CD1c-positive myeloid dendritic cell (primary cell): ENCODE results near the gene GAK.
"Not testable (repeated sequence)": the region's sequence is repeated elsewhere in the genome, so short reads cannot be mapped to it uniquely, and the experiment has no call there.

ENCODE experiments used
- DNase-seq: peaks from one replicate; pipeline ENCODE4 v3.0.0-alpha.2; 2016; ENCODE audit errors: extremely low spot score

The GAK gene

DNA sequence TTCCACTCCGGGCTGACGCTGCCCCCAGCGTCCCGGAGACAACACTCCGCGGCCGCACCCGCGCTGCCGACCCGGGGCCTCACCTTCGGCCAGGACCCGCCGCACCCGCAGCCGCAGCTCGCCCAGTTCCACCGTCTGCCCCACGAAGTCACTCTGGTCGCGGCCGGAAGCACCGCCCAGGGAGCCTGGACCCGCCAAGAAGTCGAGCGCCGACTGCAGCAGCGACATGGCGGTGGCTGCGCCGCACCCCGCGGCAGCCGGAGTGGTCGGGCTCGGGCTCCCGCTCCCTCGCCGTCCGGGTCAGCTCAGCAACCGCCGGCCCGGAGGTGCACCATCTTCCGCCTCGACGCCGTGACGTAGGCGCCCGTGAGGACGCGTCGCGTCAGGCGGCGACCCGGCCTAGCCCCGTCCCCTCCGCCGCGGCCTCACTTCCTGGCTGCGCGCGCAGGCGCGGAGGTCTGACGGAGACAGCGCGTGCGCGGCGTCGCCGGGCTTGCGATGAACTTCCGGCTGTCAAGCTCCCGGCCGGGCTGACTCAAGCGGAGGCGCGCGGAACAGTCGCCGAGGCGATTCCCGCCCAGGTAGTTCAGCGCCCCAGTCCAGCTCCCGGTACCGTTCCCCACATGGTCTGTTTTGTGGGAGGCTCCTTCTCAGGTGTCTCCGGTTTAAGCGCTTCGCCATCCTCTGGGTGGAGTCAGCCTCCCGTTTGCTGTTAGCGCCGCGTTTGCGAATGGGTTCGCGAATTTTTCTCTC is at the start of gene GAK, which contains the start of gene TMEM175:
Gene GAK, minus strand, starts transcription at position 357 of the 753 bp plus-strand sequence. Its CDS starts 129 bp downstream, at position 228.
Gene TMEM175, plus strand, starts transcription at position 501 of the 753 bp plus-strand sequence. CDS start 15,280 bp downstream, outside the sequence.
- peak; percentile 100 for DNase-seq

DNA sequence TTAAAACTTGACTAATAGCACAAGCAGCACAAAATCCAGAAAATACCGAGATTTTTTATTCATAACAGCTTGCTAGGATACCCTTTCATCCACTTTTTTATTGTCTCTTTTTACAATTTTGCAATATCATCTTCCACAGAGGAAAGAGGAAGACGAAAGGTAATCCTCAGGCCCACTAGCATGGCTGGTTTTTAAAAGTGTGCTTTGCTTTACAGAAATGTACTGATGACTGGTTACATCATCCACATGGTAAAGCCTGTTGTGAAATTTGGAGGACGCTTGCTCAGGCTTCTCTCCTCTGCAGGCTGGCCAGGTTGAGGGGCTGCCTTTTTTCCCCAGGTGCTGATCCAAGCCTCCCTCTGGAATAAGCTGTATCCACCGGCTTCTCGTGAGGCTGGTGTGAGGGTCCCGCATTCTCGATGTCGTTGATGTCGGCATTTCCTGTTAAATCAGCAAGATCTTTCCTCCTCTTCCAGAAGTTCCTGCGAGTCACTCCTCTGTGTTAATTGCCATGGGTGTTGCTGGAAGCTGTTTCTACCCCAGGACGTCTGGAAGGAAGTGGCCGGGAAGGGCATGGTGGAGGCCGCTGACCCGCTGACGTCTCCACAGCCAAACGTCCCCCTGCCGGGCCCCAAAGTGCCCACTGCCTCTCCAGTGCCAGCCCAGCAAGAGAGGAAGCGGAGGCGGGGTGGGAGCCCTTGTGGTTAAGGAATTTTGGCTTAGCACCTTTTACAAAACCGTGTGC is 47.0 kb upstream of the GAK start:
- peak; percentile 74 for DNase-seq

DNA sequence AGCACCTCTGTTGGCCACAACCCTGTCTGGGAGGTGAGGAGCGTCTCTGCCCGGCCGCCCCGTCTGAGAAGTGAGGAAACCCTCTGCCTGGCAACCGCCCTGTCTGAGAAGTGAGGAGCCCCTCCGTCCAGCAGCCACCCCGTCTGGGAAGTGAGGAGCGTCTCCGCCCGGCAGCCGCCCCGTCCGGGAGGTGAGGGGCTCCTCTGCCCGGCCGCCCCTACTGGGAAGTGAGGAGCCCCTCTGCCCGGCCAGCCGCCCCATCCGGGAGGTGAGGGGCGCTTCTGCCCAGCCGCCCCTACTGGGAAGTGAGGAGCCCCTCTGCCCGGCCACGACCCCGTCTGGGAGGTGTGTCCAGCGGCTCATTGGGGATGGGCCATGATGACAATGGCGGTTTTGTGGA is 43.9 kb upstream of the GAK start:
- DNase-seq = not testable (repeated sequence)

DNA sequence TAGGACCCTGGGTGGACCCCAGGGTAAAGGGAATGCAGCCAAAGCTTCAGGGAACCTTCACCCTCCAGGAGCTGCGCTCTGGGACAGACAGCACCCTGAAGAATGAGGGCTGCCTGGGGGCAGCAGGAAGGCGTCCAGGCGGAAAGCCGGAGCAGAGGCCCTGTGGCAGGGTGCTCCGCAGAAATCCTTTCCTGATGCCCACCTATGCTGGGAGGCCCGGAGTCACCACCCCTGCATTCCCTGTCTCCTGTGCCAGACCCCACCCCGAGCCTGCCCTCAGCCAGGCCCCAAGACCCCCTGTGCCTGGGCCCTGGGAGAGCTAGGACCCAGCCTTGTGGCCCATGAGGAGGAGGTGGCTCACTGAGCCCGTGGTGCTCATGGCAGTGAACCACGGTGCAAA is 42.6 kb upstream of the GAK start:
- DNase-seq = no peak

DNA sequence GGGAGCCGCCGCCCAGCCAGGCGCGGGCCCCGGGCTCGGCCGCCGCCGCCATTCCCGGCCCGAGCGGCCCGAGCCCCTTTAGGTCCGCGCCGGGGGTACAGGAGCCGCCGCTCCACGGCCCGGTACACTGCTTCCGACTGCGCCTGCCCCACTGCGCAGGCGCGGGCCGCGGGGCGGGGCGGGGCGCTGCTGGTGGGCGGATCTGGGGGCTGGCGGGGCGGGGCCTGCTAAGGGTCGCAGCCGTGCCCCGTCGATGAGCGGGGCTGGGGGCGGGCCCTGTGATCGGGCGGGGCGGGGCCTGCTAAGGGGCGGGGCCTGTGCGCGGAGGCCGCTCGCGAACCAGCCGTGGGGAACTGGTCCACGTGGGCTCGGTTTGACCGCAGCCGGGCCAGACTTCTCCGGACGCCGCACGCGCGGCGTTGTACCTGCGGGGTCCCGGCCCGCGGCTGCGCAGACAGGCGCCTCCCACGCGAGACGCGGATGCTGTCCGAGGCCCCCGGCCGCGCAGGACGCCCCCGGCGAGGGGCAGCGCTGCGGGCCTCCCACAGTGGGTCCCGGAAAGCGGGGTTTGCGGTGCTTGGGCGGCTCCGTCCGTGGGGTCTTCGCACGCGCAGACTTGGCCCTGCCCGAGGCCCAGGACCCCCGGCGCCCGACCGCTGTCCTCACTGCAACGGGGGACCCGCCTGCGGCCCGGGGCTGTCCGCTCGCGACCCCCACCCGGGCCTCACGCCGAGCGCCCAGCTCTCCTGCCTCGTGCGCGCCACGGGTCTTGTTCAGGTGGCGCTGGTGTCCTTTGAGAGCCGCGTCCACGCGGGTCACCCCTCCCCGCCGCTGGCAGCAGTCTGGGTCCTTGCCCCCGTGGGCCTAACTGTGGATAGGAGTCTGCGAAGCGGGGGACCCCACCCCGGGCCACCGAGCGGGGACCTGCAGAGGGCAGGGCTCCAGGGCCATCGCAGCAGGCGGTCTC is 41.6 kb upstream of the GAK start, which contains the start of gene DGKQ:
Gene DGKQ, minus strand, starts transcription at position 139 of the 967 bp plus-strand sequence. Its CDS starts 87 bp downstream, at position 52.
- peak; percentile 96 for DNase-seq

DNA sequence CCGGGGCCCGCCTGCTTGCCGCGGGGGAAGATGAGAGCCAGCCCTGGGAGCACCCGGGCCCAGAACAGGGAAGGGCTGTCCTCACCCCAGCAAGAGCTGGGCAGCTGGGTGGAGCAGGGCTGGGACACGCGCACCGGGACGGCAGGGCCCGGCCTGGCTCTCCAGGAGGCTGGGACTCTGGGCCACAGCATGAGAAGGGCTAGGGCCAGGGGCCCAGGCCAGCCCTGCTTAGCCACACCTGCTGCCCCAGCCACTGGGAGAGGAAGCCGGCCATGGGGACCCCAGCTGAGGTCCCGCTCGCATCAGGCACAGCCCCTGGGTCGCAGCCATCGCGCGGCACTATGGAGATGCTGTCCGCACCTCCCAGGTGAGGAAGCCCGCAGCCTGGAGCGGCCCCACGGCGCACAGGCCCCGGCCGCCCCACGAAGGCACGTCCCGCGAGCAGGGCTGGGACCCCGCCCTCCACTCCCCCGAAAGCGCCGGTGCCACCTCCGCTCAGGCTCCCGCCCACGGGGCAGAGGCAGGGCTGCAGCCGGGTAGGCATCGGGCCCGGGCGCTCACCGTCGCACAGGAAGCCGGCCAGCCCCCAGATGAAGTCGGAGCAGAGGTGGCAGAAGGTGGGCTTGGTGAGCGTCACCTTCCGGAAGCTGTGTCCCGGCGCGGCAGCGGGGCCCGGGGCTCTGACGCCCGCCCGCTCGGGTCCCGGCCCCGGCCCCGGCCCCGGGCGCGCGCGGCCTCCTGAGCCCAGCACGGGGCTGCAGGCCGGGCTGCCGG is 40.7 kb upstream of the GAK start:
- DNase-seq = peak; percentile 38

DNA sequence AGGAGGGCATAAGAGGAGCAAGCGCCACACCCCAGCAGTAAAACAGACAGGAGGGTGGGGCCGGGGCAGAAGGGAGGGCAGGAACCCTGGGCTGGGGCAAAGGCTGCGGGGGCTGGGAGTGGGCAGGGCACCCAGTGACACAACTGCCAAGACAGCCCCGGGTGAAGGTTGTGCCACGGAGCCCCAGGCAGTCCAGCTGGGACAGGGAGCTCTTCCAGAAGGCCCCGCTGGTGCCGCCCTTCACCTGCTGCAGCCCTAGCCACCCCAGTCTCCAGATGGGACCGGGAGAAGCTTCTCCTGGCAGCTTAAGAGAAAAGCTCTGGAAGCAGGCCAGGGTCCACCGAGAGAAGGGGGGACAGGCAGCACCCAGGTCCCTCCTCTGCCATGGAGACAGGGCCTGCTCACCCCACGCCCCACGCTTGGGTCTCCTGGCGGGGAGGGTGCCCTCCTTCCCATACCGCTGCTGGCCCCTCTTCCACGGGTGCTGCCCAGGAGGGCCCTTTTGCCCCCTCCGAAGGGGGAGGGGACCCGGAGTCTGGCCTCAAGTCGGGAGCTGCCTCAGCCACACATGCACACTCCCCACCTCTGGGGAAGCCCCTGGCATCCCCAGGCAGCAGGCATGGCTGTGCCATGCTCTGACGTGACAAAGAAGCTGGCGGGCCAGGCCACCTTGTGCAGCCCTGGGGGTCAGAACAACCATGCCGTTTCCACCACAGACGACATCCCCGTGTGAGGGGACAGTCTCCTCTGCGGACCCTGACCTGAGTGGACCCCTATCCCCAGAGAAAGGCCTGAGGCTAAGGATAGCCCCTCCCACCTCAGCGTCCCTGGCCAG is 39.8 kb upstream of the GAK start:
- no peak for DNase-seq

DNA sequence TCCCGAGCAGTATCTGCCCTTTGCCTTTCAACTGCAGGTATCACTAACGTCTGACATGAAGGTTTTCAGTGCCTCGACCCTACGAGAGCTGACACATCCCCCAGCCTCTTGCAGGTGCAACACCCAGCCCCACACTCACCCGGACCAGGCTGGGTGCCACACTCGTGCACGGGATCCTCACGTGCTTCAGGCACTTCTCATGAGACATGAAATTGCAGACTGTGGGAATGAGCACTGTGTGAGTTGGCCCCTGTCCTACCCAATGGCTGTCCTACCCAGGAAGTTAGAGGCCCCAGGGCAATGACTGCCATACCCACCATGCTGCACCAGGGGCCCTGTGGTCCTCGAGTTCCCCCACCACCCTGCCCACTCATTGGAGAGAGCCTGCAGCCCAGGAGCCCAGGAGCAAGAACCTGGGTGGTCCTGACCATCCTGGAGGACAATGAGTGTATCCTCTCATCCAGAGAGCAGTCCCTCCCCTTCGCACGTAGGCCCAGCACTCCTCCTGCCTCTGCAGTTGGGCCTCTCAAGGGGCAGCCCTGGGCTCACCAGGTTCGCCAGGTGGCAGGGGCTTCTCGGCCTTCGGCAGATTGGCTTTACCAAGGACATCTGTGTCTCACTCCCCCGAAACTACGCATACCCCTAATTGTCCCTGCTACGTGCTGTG is 38.9 kb upstream of the GAK start:
- no peak for DNase-seq

DNA sequence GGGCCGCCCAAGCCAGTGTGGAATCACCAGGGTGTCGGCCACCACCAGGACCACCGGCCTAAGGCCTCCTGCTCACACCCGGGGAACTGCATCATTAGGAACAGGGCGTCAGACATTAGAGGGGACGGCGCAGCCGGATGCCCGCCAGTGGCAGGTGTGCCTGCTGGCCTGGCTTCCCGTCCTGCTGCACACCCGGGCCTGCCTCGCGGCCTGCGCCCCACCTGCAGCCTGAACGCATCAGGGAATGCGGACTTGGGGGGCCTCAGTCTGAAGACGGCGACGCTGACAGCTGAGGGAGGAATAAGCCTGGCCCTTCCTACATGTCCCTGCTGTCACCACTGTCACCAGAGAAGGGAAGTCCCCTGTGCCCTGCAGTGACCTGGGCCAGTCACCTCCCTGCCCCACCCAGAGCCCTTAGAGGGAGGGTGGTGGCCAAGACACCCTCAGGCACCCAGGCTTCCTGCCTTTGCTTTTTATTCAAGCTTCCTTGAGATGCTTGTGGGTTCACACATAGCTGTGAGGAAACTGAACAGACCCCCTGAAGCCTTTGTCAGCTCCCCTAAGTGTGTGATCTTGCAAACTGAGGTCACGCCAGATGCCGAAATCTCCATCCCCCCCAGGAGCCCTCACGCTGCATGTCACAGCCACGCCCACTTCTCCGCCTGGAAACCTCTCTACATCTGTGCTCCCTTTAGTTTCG is 38.1 kb upstream of the GAK start:
- DNase-seq = peak; percentile 26

DNA sequence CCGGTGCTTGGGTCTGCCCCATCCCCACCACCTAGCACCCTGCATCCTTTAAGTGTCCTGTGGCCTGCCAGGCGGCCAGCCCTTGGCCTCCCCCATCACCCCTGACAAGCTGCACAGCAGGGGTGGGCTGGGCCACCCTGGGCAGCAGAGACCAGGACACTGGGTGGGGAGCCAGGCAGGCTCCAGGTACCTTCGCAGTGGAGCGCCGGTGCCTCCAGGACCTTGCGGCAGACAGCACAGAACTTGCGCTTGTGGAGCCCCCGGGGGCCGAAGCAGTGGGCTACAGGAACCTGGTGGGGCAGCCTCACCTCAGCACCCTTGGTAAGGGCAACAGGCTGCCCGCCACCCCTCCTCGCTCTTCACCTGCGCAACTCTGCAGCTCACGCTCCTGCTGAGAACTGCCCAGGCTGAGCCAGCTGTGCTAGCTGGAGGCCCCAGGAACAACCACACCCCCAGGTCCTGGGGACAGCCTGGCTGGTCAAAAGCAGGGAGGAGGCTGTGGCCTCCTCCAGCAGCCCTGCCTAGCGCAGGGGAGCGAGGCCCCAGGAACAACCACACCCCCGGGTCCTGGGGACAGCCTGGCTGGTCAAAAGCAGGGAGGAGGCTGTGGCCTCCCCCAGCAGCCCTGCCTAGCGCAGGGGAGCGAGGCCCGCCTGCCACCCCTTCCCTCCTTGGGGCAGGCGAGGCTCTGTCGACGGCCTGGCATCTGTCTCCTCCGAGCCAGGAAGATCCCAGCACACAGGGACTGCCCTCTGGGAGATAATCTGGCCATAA is 36.7 kb upstream of the GAK start:
- no peak for DNase-seq

DNA sequence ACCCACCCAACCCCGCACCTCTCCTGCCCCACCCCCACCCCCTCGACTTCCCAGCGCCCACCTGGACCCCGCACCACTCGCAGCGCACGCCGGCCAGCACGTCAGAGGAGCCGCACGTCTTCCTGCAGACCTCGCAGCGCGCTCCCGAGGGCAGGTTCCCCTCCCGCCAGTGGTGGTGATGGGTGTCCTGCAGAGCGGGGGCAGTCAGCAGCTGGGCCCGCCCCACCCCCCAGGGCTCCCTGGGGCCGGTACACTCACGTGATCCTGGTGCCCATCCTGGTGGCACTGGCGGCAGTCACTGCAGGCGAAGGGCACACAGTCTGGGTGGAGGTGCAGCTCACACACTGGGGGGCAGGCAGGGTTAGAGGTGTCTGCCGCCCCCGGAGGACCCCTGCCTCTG is 36.1 kb upstream of the GAK start:
- no peak for DNase-seq

DNA sequence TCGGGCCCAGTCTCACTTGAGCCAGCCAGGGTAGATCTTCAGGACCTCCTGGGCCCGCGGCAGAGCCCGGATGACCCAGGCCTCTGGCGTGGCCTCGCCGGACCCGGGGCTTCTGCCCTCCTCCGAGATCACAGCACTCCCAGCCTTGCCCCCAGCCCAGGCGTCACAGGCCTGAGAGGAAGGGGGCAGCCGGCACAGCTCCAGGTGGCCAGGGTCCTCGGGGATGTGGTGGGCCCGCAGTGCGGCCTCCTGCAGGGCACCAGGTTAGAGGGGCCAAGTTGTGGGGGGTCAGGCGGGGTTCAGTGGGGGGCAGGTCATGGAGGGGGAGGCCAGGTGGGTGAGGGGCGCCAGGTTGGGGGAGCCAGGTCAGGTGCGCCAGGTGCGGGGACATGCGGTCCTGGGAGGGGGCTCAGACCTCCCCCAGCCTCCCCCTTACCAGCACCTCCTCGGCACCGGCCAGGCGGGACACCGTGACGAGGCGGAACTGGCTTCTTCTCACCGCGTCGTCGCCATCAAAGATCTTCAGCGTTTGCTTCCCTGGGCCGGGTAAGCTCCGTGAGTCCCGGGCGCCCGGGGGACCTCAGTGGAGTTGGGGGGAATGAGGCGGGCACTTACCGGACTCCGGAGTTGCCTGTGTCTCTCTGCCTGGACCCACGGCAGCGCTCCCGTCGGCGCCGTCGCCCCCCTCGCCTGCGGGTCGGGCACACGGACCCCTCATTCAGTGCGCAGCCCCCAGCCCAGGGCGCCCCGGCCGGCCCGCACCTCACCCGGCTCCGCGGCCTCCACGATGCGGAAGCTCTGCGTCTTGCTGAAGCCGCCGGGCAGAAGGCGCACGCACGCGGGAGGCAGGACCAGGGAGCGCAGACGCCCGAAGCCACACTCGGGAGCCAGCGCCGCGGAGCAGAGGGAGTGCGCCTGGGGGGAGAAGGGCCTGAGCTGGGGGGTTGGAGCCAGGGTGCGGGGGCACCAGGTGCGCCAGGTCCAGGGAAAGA is 35.3 kb upstream of the GAK start:
- no peak for DNase-seq

DNA sequence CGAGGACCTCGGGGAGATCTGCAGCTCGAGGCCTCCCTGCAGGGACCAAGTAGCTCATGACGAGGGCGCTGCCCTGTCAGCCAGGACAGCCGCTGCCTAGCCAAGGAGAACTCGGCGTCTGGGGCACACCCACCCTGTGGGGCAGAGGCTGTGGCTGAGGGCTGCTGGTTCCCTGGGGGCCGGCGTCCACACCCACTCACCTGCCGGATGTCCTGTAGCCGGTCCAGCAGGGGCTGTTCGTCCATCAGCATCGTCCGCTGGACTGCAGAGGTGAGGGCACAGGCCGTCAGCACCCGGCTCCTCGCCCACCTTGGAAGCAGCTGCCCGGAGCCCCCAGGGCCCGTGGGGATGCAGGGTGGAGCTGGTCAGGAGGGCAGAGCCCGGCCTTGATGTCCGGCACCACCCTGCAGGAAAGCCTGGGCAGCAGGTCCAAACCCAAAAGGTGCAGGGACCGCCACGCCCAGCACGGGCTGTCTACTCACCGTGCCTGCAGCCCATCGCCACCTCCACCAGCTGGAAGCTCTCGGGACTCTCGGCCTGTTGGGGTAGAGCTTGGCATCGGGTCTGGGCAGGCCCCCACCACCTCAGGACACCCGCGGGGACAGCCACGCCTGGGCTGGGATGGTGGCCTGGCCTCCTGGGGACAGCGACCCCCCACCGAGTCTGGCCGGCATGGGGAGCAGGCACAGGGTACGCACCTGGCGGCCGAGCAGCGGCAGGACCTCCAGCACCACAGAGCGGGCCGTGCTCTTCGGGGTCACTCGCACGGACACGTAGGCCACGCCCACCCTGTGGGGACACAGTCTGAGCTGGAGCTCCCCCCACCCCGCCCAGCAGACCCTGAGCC is 34.4 kb upstream of the GAK start:
- no peak for DNase-seq

DNA sequence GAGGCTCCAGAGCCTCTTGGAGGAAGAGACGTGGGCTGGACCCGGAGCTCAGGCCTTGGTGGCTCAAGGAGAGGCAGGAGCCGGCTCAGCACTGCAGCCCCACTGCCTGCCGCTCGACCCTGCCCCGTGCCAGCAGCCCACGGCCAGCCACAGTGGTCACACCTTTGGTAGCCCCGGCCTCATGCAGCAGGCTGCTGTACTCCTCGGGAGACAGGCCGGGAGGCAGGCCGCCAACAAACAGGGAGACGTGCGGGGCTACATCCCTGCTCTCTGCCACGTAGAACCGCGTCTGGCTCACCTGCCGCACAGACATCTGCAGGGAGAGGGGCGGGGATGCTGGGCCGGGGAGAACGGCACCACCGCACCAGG is 33.6 kb upstream of the GAK start:
- no peak for DNase-seq

DNA sequence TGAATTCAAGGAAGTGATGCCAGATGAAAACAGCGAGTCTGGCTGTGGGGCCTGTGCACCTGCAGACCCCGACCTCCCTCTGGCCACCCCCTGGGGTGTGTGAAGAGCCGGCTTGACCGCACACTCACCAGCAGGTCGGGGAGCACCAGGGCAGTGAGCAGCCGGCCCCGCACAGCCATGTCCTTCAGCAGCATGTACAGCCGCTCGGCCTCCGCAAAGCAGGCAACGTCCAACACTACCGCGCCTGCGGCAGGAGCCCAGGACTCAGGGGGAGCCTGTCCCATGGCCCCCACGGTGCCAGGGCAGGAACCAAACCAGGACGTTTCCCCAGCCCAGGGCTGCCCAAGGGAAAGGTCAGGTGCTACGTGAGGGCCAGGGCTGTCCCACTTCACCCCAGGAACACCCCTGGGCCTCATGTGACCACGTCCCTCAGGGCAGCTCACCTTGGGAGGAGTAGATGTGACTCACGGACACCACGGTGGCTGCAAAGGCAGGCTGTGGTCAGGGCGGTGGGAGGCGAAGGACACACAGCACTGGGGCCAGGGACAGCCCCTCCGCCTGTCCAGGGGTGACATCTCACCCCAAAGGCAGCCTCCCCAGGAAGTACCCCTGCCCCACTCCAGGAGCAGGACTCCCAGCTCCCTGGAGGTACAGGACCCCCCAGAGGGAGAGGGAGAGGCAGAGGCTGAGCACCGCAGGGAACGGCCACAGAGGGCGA is 33.1 kb upstream of the GAK start:
- DNase-seq = no peak
